Smooth muscle cell (in vitro differentiated cells): ENCODE data around the gene FZD10. TPM values are rescaled to one million over a fixed set of nuclear protein-coding genes. Genes with fewer than 3 reads are reported as not detected.

Source experiments
- DNase-seq: peaks from one replicate; lab custom pipeline; 2025; ENCODE audit not compliant: unreplicated experiment; lab: John Stamatoyannopoulos, UW
- H2AFZ ChIP-seq: fragments of 200-600 bp; sonication (generic); 2 replicates; pipeline ENCODE4 v1.6.0; 2016; ENCODE audit warnings: antibody characterized with exemption, low read depth, mild to moderate bottlenecking
- H3F3A ChIP-seq: fragments of 200-600 bp; sonication (generic); 2 replicates; pipeline ENCODE4 v1.6.0; 2017; ENCODE audit warnings: antibody characterized with exemption, low read depth
- H3K27ac ChIP-seq: fragments of 200-600 bp; sonication (generic); 2 replicates; pipeline ENCODE4 v1.5.1; 2016; ENCODE audit warnings: low read depth, mild to moderate bottlenecking
- H3K27me3 ChIP-seq: fragments of 200-600 bp; sonication (generic); 2 replicates; pipeline ENCODE4 v1.6.1; 2016; ENCODE audit warnings: low read depth, mild to moderate bottlenecking
- H3K36me3 ChIP-seq: fragments of 200-600 bp; sonication (generic); 2 replicates; pipeline ENCODE4 v1.5.1; 2016; ENCODE audit warnings: low read depth
- H3K4me1 ChIP-seq: fragments of 200-600 bp; sonication (generic); 2 replicates; pipeline ENCODE4 v1.5.1; 2016; ENCODE audit warnings: low read depth
- H3K4me2 ChIP-seq: fragments of 200-600 bp; sonication (generic); 2 replicates; pipeline ENCODE4 v1.6.0; 2016; ENCODE audit warnings: mild to moderate bottlenecking
- H3K4me3 ChIP-seq: fragments of 200-600 bp; sonication (generic); 2 replicates; pipeline ENCODE4 v1.5.1; 2016; ENCODE audit warnings: mild to moderate bottlenecking
- H3K79me2 ChIP-seq: fragments of 200-600 bp; sonication (generic); 2 replicates; pipeline ENCODE4 v1.6.0; 2016; ENCODE audit warnings: low read depth, mild to moderate bottlenecking
- H3K9ac ChIP-seq: fragments of 200-600 bp; sonication (generic); 2 replicates; pipeline ENCODE4 v1.6.0; 2016; ENCODE audit warnings: low read depth
- H3K9me3 ChIP-seq: fragments of 200-600 bp; sonication (generic); replicated peaks from 2 replicates; pipeline ENCODE4 v1.5.1; 2016; ENCODE audit warnings: low read depth
- H4K20me1 ChIP-seq: fragments of 200-600 bp; sonication (generic); 2 replicates; pipeline ENCODE4 v1.6.0; 2016; ENCODE audit warnings: low read depth
- WGBS: methylation state at CpG from one replicate; pipeline ENCODE4 v1.1.7; 2016; ENCODE audit warnings: low lambda C conversion rate; 5-methylcytosine and 5-hydroxymethylcytosine counted together
- polyA plus RNA-seq: library from polyadenylated mRNA; unstranded; fragments of >200 nt; fragmentation: Nextera tagmentation; extraction: Ambion mirVana; gene quantifications from 2 replicates; pipeline ENCODE4 v1.2.1, GENCODE V29; 2016
- total RNA-seq: library from RNA; depleted of rRNA; stranded (reverse); fragments of >200 nt; gene quantifications from 2 replicates; pipeline ENCODE4 v1.2.3, GENCODE V29; 2014
- TF ChIP-seq, protein P1 (sequence below): fragments of 200-600 bp; sonication (generic); IDR thresholded peaks from 2 replicates; pipeline ENCODE4 v1.5.1; 2017; ENCODE audit warnings: borderline replicate concordance, mild to moderate bottlenecking, antibody characterized with exemption; ENCODE audit not compliant: insufficient read depth, poor library complexity, severe bottlenecking

The FZD10 gene
- total and polyA plus RNA-seq, 2 experiments from 2014 or later, result 1.7 to 1.9 TPM

- Histone ChIP-seq H3K4me1 (peaks cover 4% of the 10 kb centered on the region), H3F3A (no peaks in the 10 kb centered on the region), H3K79me2 (no peaks in the 10 kb centered on the region), H3K27me3 (no peaks in the 10 kb centered on the region), H3K27ac (no peak overlapping the region), H3K4me2 (no peak overlapping the region), H3K4me3 (no peak overlapping the region), H3K9ac (no peak overlapping the region), H3K36me3 (no peaks in the 10 kb centered on the region), H2AFZ (no peak overlapping the region), H3K9me3 (no peaks in the 10 kb centered on the region), H4K20me1 (no peaks in the 10 kb centered on the region)
- TF ChIP-seq, protein P1, sequence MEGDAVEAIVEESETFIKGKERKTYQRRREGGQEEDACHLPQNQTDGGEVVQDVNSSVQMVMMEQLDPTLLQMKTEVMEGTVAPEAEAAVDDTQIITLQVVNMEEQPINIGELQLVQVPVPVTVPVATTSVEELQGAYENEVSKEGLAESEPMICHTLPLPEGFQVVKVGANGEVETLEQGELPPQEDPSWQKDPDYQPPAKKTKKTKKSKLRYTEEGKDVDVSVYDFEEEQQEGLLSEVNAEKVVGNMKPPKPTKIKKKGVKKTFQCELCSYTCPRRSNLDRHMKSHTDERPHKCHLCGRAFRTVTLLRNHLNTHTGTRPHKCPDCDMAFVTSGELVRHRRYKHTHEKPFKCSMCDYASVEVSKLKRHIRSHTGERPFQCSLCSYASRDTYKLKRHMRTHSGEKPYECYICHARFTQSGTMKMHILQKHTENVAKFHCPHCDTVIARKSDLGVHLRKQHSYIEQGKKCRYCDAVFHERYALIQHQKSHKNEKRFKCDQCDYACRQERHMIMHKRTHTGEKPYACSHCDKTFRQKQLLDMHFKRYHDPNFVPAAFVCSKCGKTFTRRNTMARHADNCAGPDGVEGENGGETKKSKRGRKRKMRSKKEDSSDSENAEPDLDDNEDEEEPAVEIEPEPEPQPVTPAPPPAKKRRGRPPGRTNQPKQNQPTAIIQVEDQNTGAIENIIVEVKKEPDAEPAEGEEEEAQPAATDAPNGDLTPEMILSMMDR, result no peak
- DNase-seq, result no peak
- 83% methylated on average over 4 of the region's 4 CpGs for WGBS
Observed at GRCh38 chr12:130122356-130122755, 39.9 kb upstream of the FZD10 start.

DNA sequence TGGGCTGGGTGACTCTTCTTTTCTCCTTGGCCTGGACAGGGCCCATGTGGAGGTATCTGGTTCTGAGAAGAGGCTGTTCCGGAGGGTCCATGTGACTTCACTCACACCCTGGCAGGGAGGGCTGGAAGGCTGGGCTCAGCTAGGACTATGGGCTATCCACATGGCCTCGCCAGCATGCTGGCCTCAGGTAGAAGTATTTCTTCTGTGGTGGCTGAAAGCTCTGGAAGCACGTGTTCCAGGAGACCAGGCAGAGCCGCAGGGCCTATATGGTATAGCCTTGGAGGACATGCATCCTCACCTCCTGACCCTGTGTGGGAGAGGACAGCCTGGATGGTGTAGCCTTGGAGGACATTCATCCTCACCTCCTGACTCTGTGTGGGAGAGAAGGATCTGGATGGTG lies 38.2 kb upstream of the FZD10 start:
- no peaks in the 10 kb centered on the region for H3K9me3 ChIP-seq
- DNase-seq, result no peak
- H3K79me2 ChIP-seq, result no peaks in the 10 kb centered on the region
- 88% methylated on average over 4 of the region's 4 CpGs for WGBS
- H4K20me1 ChIP-seq, result no peaks in the 10 kb centered on the region
- H3K36me3 ChIP-seq, result no peaks in the 10 kb centered on the region
- H3K4me3 ChIP-seq, result no peak overlapping the region
- no peaks in the 10 kb centered on the region for H3K27me3 ChIP-seq
- no peaks in the 10 kb centered on the region for H3K4me1 ChIP-seq
- H3K9ac ChIP-seq, result no peak overlapping the region
- TF ChIP-seq, protein P1, result no peak
- no peaks in the 10 kb centered on the region for H3F3A ChIP-seq
- H2AFZ ChIP-seq, result no peak overlapping the region
- no peak overlapping the region for H3K4me2 ChIP-seq
- H3K27ac ChIP-seq, result no peak overlapping the region

DNA sequence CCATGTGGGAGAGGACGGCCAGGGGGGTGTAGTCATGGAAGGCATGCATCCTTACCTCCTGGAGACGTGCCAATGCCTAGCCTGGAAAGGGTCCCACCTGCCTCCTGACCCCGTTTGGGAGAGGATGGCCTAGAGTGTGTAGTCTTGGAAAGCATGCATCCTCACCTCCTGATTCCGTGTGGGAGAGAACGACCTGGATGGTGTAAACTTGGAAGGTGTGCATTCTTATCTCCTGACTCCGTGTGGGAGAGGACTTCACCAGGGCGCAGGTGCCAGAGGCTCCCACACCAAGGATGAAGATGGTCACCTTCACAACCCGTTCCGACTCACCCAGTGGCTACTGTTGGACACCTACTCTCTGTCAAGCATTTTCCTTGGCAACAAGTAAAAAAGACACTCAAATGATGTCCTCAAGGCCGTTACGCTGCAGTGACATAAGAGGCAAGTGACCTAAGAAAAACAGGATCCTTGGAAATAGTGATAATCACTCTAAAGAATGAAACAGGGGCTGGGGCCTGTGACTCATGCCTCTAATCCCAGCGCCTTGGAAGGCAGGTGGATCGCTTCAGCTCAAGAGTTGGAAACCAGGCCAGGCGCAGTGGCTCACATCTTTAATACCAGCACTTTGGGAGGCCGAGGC lies 37.5 kb upstream of the FZD10 start:
- Histone ChIP-seq H3K9ac (no peak overlapping the region), H3K4me1 (no peaks in the 10 kb centered on the region), H3K9me3 (no peaks in the 10 kb centered on the region), H3K4me2 (no peak overlapping the region), H3F3A (no peaks in the 10 kb centered on the region), H2AFZ (no peak overlapping the region), H4K20me1 (no peaks in the 10 kb centered on the region), H3K27ac (no peak overlapping the region), H3K36me3 (no peaks in the 10 kb centered on the region), H3K4me3 (no peak overlapping the region), H3K27me3 (no peaks in the 10 kb centered on the region), H3K79me2 (no peaks in the 10 kb centered on the region)
- 81% methylated on average over 15 of the region's 15 CpGs for WGBS
- DNase-seq, result no peak
- TF ChIP-seq, protein P1, result no peak

DNA sequence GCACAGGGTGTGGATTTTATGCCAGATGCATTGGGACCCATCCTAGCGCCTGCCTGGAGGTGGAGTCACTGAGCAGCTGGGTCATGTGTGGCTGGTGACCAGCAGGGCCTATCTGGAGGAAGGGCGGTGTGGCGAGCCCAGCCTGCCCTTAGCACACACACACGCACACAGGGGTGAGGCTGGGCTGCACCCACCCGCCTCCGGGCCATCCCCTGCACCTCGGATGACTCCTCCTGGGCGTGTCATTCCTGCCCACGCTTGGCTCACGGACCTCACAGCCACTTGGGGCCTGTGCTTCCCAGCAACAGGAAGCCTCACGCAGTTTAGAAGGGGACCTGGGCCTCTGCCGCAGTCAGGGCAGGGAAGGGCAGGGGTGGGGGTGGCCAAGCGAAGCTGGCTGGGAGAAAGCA lies 36.2 kb upstream of the FZD10 start:
- TF ChIP-seq, protein P1, result no peak
- H3K4me3 ChIP-seq, result no peak overlapping the region
- no peaks in the 10 kb centered on the region for H3K27me3 ChIP-seq
- H3K4me1 ChIP-seq, result no peaks in the 10 kb centered on the region
- H2AFZ ChIP-seq, result no peak overlapping the region
- H3K9me3 ChIP-seq, result no peaks in the 10 kb centered on the region
- H3K4me2 ChIP-seq, result no peak overlapping the region
- H3K79me2 ChIP-seq, result no peaks in the 10 kb centered on the region
- H3F3A ChIP-seq, result no peaks in the 10 kb centered on the region
- 63% methylated on average over 13 of the region's 13 CpGs for WGBS
- no peaks in the 10 kb centered on the region for H3K36me3 ChIP-seq
- DNase-seq, result no peak
- H4K20me1 ChIP-seq, result no peaks in the 10 kb centered on the region
- no peak overlapping the region for H3K27ac ChIP-seq
- no peak overlapping the region for H3K9ac ChIP-seq
